Measurements from ENCODE around the gene PARP1.
A peak's percentile ranks its signal among the peaks of the same experiment; 100 is the strongest.

The PARP1 gene

DNA sequence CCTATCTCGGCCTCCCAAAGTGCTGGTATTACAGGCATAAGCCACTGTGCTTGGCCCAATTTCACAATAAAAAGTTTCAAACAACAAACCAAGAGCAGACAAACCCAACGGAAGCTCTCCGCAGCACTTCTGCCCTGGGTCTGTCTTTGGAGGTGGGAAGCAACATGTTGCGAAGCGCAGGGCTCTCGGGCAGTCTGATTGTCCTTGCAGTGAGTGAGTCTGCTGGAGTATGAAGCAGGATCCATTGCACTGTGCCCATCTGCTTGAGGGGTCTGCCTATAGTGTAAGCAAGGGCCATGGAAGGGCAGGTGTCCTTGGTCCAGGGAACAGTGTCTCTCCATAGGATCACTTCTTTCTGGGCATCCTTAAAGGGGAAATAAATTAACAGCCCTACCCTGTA lies 14.6 kb upstream of the PARP1 start:
- Histone ChIP-seq H3K9ac (ENCODE audit: insufficient read length, low read depth) (no peak overlapping the region), H3K4me1 (ENCODE audit: insufficient read depth, insufficient read length) (peaks cover 3% of the 10 kb centered on the region), H3K9me3 (ENCODE audit: insufficient read depth, low read length) (no peaks in the 10 kb centered on the region), H3K4me3 (ENCODE audit: insufficient read length, low read depth) (no peak overlapping the region), H3K36me3 (ENCODE audit: insufficient read depth, insufficient read length, low read length) (no peaks in the 10 kb centered on the region), H3K27me3 (ENCODE audit: insufficient read depth, insufficient read length) (peaks cover 28% of the 10 kb centered on the region)
- DNase-seq (ENCODE audit: low read depth, low spot score), result no peak
- TF ChIP-seq ZNF274 (IDR thresholded peaks at IDR 0.05; ENCODE audit: low read depth, low read length) (no peak), YY1 (IDR thresholded peaks at IDR 0.05; ENCODE audit: insufficient read depth, insufficient read length) (no peak), SUZ12 (IDR thresholded peaks at IDR 0.05; ENCODE audit: extremely low read depth, insufficient read depth, insufficient read length) (no peak)

DNA sequence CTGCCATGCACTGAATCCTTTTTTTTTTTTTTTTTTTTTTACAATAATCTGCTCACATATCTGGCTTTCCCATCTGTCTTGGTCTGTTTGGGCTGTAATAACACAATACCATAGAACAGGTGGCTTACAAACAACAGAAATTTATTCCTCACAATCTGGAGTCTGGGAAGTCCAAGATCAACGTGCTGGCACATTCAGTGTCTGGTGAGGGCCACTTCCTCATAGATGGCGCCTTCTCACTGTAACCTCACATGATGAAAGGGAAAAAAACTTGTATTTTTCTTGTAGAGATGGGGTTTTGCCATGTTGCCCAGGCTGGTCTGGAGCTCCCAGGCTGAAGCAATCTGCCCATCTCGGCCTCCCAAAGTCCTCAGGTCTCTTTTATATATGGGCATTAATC lies 13.0 kb upstream of the PARP1 start:
- no peak for TF ChIP-seq SUZ12 (IDR thresholded peaks at IDR 0.05; ENCODE audit: extremely low read depth, insufficient read depth, insufficient read length)
- TF ChIP-seq ZNF274 (IDR thresholded peaks at IDR 0.05; ENCODE audit: low read depth, low read length), result no peak
- TF ChIP-seq YY1 (IDR thresholded peaks at IDR 0.05; ENCODE audit: insufficient read depth, insufficient read length), result no peak
- Histone ChIP-seq H3K36me3 (ENCODE audit: insufficient read depth, insufficient read length, low read length) (no peaks in the 10 kb centered on the region), H3K27me3 (ENCODE audit: insufficient read depth, insufficient read length) (peaks cover 42% of the 10 kb centered on the region), H3K9ac (ENCODE audit: insufficient read length, low read depth) (no peak overlapping the region), H3K9me3 (ENCODE audit: insufficient read depth, low read length) (no peaks in the 10 kb centered on the region), H3K4me1 (ENCODE audit: insufficient read depth, insufficient read length) (peaks cover 3% of the 10 kb centered on the region), H3K4me3 (ENCODE audit: insufficient read length, low read depth) (no peak overlapping the region)
- DNase-seq (ENCODE audit: low read depth, low spot score), result no peak

GRCh38 chr1:226420328-226420727 lies 12.4 kb upstream of the PARP1 start:
- Histone ChIP-seq H3K9ac (ENCODE audit: insufficient read length, low read depth) (no peak overlapping the region), H3K36me3 (ENCODE audit: insufficient read depth, insufficient read length, low read length) (no peaks in the 10 kb centered on the region), H3K9me3 (ENCODE audit: insufficient read depth, low read length) (no peaks in the 10 kb centered on the region), H3K27me3 (ENCODE audit: insufficient read depth, insufficient read length) (peaks cover 47% of the 10 kb centered on the region), H3K4me3 (ENCODE audit: insufficient read length, low read depth) (no peak overlapping the region), H3K4me1 (ENCODE audit: insufficient read depth, insufficient read length) (peaks cover 3% of the 10 kb centered on the region)
- DNase-seq (ENCODE audit: low read depth, low spot score), result no peak
- no peak for TF ChIP-seq YY1 (IDR thresholded peaks at IDR 0.05; ENCODE audit: insufficient read depth, insufficient read length)
- no peak for TF ChIP-seq ZNF274 (IDR thresholded peaks at IDR 0.05; ENCODE audit: low read depth, low read length)
- no peak for TF ChIP-seq SUZ12 (IDR thresholded peaks at IDR 0.05; ENCODE audit: extremely low read depth, insufficient read depth, insufficient read length)

DNA sequence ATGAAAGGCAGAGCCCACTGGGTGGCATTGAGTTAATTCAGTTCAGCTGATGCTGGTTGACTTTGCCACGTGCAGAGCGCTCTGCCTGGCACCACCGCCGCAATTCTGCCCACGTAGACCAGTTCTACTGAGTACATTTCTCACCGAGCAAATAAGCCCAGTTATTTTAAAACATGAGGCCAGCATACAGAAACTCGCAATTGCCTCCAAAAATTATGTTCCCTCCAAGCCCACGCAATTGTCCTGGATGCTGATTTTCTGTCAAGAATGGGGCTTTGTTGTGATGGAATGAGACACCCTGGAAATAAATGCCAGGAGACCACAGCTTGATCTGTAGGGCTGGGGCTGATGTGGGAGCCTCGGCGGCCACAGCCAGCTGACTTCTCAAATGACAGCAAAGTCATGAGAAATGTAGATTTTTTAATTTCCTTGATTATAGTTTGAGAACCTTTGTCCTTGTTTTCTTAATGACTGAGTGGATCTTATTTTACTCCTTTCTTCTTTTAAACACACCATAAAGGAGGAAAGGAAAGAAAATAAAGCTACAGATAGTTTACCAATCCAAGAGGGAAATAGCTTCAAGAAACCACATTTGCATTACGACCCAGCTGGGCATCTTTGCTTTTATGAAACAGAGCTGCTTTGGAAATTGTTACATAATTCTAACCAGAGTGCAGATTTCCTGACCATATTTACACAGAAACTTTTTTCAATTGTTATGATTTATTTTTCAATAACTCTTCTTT lies 11.6 kb upstream of the PARP1 start:
- H3K4me3 ChIP-seq (ENCODE audit: insufficient read length, low read depth), result no peak overlapping the region
- peaks cover 54% of the 10 kb centered on the region for H3K27me3 ChIP-seq (ENCODE audit: insufficient read depth, insufficient read length)
- no peaks in the 10 kb centered on the region for H3K36me3 ChIP-seq (ENCODE audit: insufficient read depth, insufficient read length, low read length)
- TF ChIP-seq SUZ12 (IDR thresholded peaks at IDR 0.05; ENCODE audit: extremely low read depth, insufficient read depth, insufficient read length) (no peak), YY1 (IDR thresholded peaks at IDR 0.05; ENCODE audit: insufficient read depth, insufficient read length) (no peak), ZNF274 (IDR thresholded peaks at IDR 0.05; ENCODE audit: low read depth, low read length) (no peak)
- H3K4me1 ChIP-seq (ENCODE audit: insufficient read depth, insufficient read length), result no peaks in the 10 kb centered on the region
- H3K9me3 ChIP-seq (ENCODE audit: insufficient read depth, low read length), result no peaks in the 10 kb centered on the region
- no peak overlapping the region for H3K9ac ChIP-seq (ENCODE audit: insufficient read length, low read depth)
- no peak for DNase-seq (ENCODE audit: low read depth, low spot score)

- TF ChIP-seq ZNF274 (IDR thresholded peaks at IDR 0.05; ENCODE audit: low read depth, low read length) (no peak), YY1 (IDR thresholded peaks at IDR 0.05; ENCODE audit: insufficient read depth, insufficient read length) (no peak), SUZ12 (IDR thresholded peaks at IDR 0.05; ENCODE audit: extremely low read depth, insufficient read depth, insufficient read length) (no peak)
- Histone ChIP-seq H3K9me3 (ENCODE audit: insufficient read depth, low read length) (no peaks in the 10 kb centered on the region), H3K9ac (ENCODE audit: insufficient read length, low read depth) (no peak overlapping the region), H3K36me3 (ENCODE audit: insufficient read depth, insufficient read length, low read length) (no peaks in the 10 kb centered on the region), H3K4me3 (ENCODE audit: insufficient read length, low read depth) (no peak overlapping the region), H3K27me3 (ENCODE audit: insufficient read depth, insufficient read length) (peaks cover 68% of the 10 kb centered on the region), H3K4me1 (ENCODE audit: insufficient read depth, insufficient read length) (no peaks in the 10 kb centered on the region)
- DNase-seq (ENCODE audit: low read depth, low spot score), result peak; percentile 55
These were observed 10.1 kb upstream of the PARP1 start for GRCh38 chr1:226417830-226418546.

GRCh38 chr1:226417350-226417749 lies 9.5 kb upstream of the PARP1 start:
- Histone ChIP-seq H3K4me3 (ENCODE audit: insufficient read length, low read depth) (no peak overlapping the region), H3K27me3 (ENCODE audit: insufficient read depth, insufficient read length) (peaks cover 64% of the 10 kb centered on the region), H3K9me3 (ENCODE audit: insufficient read depth, low read length) (no peaks in the 10 kb centered on the region), H3K9ac (ENCODE audit: insufficient read length, low read depth) (no peak overlapping the region), H3K36me3 (ENCODE audit: insufficient read depth, insufficient read length, low read length) (no peaks in the 10 kb centered on the region), H3K4me1 (ENCODE audit: insufficient read depth, insufficient read length) (no peaks in the 10 kb centered on the region)
- no peak for DNase-seq (ENCODE audit: low read depth, low spot score)
- no peak for TF ChIP-seq YY1 (IDR thresholded peaks at IDR 0.05; ENCODE audit: insufficient read depth, insufficient read length)
- no peak for TF ChIP-seq SUZ12 (IDR thresholded peaks at IDR 0.05; ENCODE audit: extremely low read depth, insufficient read depth, insufficient read length)
- no peak for TF ChIP-seq ZNF274 (IDR thresholded peaks at IDR 0.05; ENCODE audit: low read depth, low read length)

GRCh38 chr1:226414098-226414698 lies 6.3 kb upstream of the PARP1 start:
- TF ChIP-seq YY1 (IDR thresholded peaks at IDR 0.05; ENCODE audit: insufficient read depth, insufficient read length), result no peak
- TF ChIP-seq ZNF274 (IDR thresholded peaks at IDR 0.05; ENCODE audit: low read depth, low read length), result no peak
- no peak for TF ChIP-seq SUZ12 (IDR thresholded peaks at IDR 0.05; ENCODE audit: extremely low read depth, insufficient read depth, insufficient read length)
- H3K4me1 ChIP-seq (ENCODE audit: insufficient read depth, insufficient read length), result no peaks in the 10 kb centered on the region
- DNase-seq (ENCODE audit: low read depth, low spot score), result no peak
- peaks cover 6% of the 10 kb centered on the region for H3K9me3 ChIP-seq (ENCODE audit: insufficient read depth, low read length)
- H3K36me3 ChIP-seq (ENCODE audit: insufficient read depth, insufficient read length, low read length), result no peaks in the 10 kb centered on the region
- H3K4me3 ChIP-seq (ENCODE audit: insufficient read length, low read depth), result no peak overlapping the region
- no peak overlapping the region for H3K9ac ChIP-seq (ENCODE audit: insufficient read length, low read depth)
- peaks cover 52% of the 10 kb centered on the region for H3K27me3 ChIP-seq (ENCODE audit: insufficient read depth, insufficient read length)

All from NT2/D1 (cell line).